HG03064 (cell line): ENCODE data around the gene TENM3.

Source experiments
- ATAC-seq: cut with Tn5 transposase; IDR thresholded peaks from one replicate; pipeline ENCODE4 v1.9.1; 2021; ENCODE audit warnings: low read depth; ENCODE audit not compliant: unreplicated experiment

TENM3 gene

GRCh38 chr4:182432819-182433218 is 189.6 kb downstream of the TENM3 start:
- ATAC-seq: no peak

- ATAC-seq: no peak
Measured at GRCh38 chr4:182434720-182435119, 191.5 kb downstream of the TENM3 start.

- ATAC-seq: no peak
Measured at GRCh38 chr4:182435401-182435800, 192.2 kb downstream of the TENM3 start.

DNA sequence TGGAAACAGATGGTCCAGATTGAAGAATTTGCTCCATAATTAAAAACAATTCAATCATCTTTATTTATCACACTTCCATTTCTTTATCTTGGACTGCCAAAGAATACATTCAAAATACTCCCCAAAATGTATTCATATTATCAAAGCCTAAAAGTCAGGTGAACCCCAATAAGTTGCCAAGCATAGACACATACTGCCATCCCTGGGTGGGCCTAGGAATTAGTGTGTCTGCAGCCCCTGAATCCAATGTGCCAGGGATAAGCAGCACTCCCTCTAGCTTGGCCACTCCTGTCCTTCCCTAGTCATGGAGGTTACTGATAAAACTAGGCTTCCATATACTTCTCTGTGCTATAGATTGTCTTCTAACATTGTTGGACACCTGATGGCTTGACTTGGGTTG is 199.9 kb downstream of the TENM3 start:
- ATAC-seq: no peak

DNA sequence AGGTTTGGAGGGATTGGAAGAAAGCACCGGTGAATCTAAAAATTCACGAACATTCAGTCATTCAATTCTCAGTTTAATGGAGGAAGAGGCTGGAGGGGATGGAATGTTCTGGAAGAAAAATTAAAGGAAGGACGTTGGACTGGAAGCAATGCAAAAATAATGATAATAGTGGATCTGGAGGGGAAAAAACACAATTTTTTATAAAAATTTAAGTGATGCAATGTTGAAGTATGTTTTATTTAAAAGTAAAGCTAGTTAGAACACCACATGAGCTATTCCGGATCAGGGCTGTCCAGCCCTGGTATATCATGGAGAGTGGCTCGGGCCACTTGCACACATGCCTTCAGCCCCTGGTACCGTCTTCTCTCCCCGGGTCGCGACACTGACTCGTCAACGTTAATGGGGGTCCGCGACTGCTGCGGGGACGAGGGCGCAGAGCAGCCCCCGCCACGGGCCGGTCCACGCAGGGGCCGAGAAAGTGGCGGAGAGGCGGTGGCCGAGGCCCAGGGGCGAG is 204.6 kb downstream of the TENM3 start:
- no peak for ATAC-seq

DNA sequence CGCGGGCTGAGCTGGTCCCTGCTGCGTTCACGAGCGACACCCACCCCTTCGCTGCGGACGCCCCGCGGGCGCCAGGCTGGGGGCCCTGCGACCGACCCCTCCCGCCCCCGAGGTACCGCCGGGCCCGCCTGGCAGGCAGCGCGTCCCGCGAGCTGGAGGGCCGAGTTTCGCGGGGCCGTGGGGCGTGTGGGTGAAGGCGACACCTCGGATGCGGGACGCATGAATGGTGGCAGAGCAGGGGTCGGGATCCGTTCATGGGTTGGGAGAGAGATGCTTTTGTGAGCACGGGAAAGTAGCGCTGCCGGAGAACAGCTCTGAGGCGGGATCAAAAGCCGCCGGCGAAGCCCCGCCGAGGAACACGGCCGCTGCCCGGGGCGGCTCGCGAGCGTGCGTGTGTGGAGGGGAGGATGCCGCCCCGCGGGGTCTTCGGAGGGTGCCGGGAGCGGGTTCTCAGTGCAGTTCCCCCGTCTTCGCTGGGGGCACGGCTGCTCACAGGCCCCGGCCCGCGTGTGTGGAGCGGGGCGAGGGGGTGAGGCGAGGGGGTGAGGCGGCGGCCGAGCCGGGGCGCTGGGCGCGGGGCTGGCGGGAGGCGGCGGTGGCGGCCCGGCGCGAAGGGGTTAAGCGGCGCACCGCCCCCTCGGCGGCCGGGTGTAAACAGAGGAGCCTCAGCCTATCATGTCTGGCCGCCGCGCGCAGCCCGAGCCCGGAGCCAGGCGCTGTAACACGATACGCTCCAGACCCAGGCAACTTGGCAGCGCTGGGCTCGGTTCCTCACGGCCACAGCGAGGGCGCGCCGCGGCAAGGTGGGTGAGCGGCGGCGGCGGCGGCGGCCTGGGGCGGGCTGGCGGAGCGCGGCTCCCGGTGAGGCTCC is 205.3 kb downstream of the TENM3 start:
- peak; percentile 87 for ATAC-seq

- ATAC-seq: no peak
Measured at GRCh38 chr4:182449186-182449929, 206.2 kb downstream of the TENM3 start.

DNA sequence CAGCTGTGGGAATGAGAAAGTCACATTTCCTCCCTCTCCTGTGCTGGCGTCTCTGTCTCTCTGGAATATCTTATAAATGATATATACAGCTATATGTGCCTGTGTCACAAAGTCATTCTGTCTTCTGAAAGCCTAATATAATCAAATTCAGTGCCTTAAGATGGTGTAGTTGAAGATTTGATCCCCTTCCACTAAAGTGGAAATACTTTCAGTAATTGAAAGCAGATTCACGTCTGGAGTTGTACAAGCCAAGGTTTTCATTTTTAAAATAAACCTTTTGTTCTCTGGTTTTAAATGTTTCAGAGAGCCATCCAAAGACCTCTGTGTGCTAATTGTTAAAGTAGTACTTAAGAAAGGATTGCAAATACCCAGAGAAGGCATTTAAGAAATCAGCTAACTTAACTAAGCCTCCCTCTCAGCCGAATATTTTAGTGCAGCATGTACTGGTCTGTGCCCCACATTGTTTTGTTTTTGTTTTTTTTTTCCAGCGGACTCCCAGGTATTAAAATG is 206.8 kb downstream of the TENM3 start:
- no peak for ATAC-seq

- ATAC-seq: no peak
Measured at GRCh38 chr4:182451441-182451840, 208.2 kb downstream of the TENM3 start.

- no peak for ATAC-seq
Measured at GRCh38 chr4:182453830-182454229, 210.6 kb downstream of the TENM3 start.

DNA sequence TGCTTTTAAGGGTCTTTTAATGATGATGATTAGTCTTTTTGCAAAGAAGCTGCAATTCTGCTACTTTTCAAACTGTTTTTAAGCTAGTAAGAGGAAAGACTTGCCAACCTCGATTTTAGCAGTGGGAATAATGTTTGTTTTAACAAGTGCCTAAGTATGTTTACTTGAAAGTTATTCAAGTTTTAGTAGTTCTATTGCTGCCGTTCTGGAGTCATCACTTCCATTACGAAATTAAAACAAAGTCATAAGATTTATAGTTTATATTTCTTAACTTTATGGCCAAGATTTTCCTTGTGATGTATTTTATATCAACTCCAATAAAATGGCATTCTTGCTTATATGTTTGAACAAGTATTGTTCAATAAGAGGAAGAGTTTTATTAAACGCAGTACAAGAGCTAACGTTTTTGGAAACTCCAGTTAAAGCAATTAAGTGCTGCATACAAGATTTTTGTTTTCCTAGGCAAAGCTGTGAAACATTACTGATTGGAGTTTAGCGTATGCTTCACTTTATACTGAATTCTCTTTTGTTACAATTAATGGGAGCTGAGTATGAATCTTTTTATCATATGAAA is 211.3 kb downstream of the TENM3 start:
- no peak for ATAC-seq

DNA sequence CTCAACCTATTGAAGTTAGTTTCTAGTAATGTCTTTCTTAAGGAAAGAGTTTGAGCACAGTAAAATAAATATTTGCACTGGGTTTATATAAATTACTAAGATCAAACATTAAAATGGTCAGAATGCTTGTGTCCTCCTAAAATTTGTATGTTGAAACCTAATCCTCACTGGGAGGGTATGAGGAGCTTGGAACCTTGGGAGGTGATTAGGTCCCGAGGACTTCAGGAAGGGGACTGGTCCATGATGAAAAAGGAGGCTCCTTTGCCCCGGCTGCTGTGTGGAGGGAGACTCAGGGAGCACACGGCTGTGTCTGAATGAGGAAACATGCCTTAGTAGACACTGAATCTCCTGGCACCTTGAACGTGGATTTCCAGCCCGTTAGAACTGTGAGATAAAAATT is 221.9 kb downstream of the TENM3 start:
- ATAC-seq: no peak

DNA sequence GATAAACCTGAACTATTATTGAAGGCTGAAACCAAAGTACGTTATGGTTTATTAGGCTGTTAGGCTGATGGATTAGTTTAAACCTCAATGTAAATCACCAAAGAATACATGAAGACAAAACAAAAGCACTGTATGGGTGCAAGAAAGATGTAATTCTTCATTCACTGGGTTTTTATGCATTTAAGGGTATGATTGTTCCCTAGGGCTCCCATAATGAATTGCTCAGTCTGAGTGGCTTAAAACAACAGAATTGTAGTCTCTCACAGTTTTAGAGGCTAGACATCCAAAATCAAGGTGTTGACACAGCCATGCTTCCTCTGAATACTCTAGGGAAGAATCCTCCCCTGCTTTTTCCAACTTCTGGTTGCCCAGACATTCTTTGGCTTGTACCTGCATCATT is 222.8 kb downstream of the TENM3 start:
- no peak for ATAC-seq

GRCh38 chr4:182470215-182470614 is 227.0 kb downstream of the TENM3 start:
- no peak for ATAC-seq

DNA sequence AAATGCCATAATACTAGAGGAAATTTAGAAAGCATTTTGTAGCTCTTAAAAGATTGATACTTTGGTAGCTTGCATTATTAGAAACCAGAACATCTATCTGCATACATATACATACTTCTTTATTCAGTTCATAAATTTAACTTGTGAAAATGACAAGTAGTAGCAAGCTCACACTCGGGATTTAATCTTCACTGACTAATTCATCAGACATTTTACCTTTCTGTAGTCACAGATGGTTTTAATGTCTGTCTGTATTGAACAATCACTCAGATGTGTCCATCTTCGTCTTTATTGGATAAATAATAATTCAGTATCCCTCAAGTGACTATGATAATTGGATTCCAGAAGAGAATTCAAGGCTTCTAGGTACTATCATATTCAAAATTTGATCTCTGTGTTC is 232.3 kb downstream of the TENM3 start:
- no peak for ATAC-seq

GRCh38 chr4:182478475-182478874 is 235.3 kb downstream of the TENM3 start:
- ATAC-seq: no peak

- no peak for ATAC-seq
Measured at GRCh38 chr4:182483685-182484084, 240.5 kb downstream of the TENM3 start.

DNA sequence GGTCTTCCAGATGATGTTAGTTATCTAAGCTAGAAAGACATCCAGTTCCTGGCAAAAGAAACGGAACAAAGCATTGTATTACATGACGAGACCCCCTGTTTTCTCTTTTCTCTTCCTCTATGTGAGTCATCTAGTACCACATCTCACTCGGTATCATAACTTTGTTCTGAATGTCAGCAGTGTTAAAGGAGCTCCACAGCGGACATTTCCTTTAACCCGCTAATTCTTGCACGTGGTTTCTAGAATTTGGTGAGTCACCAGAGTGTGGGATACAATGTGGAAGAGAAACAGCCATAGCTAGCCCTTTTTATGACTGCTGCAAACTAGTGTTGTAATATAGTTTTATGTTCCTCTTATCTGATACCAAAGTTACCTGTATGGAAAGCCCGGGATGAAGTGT is 243.7 kb downstream of the TENM3 start:
- no peak for ATAC-seq

DNA sequence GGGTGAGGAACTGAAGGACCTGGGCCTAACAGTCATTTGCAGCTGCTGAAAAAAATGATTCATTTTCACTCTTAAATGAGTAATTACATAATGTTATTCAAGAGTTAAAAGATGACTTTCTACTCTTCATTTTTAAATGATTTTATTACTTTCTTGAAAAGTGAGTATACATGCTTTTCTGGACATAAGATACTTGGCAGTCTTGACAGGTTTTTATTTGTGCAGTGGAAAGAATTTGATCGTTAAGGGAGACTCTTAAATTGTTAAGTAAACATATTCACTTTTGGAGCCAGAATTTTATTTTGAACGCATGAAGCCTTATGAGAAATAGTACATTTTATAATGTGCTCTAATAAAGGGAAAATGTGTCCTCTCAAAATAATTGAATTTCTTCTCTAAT is 245.7 kb downstream of the TENM3 start:
- ATAC-seq: no peak

DNA sequence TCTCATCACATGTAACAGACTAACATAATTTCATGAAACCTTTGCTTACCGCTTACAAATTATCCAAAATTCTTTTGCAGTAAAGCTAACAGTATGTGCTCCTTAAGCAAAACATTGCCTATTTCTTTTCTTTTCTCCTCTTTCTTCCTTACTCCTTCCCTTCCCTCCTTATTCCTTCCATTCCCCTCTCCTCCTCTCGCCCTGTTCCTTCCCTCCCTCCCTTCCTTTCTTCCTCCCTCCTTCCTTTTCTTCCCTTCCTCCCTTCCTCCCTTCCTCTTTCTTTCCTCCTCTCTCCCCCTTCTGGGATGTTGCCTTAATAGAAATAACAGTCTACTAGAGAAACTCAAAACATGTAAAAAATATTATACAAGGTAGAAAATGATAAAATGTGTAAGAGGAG is 246.4 kb downstream of the TENM3 start:
- no peak for ATAC-seq

DNA sequence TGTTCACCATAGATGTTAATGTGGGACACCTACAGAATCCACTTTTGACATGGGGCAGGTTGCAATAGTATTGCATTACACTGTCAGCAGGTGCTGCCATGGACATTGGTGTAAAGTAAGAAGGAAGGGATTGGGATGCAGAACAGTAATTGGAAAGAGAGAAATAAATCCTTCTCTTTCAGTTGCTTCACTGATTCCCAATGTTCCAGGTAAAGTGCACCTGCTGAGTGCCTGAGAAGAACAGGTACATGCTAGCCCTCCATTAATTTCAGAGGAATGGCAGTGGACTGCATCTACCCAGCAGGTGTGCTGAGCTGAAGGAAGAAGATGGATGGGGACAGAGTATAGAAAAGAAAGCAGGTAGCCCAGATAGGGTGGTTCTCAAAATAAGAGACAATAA is 248.5 kb downstream of the TENM3 start:
- no peak for ATAC-seq
